Endothelial cell of umbilical vein (primary cell): ENCODE data around the gene GMEB2. TPM values are rescaled to one million over a fixed set of nuclear protein-coding genes. Genes with fewer than 3 reads are reported as not detected.

ENCODE experiments used
- BruUV-seq: library from RNA; stranded (reverse); fragments of 400-500 nt; replicated peaks from 2 replicates; lab custom pipeline; 2021; lab: Mats Ljungman, UMichigan
- CTCF ChIA-PET: fragments of 300-600, 350-600 bp; sonication (Branson Sonifier 250); formaldehyde crosslinking; loops from one replicate; lab custom pipeline; 2021; ENCODE audit warnings: antibody characterized with exemption, inconsistent platforms; lab: Charles Lee
- POLR2A ChIA-PET: fragments of 300-600, 350-600 bp; sonication (Branson Sonifier 250); formaldehyde crosslinking; loops from one replicate; lab custom pipeline; 2021; ENCODE audit warnings: antibody characterized with exemption, inconsistent platforms; lab: Charles Lee
- DNase-seq: peaks from one replicate; pipeline ENCODE4 v3.0.0-alpha.2; 2011; ENCODE audit warnings: low read depth, low spot score
- FAIRE-seq: peaks from 2 replicates; lab custom pipeline; 2011; peaks lifted over from hg19 to GRCh38; lab: Jason Lieb, UNC
- H2AFZ ChIP-seq: 2 replicates; pipeline ENCODE4 v1.6.0; 2012; ENCODE audit warnings: low read depth, low read length, control low read depth, inconsistent platforms
- H3K27ac ChIP-seq: 2 replicates; pipeline ENCODE4 v1.5.1; 2011; ENCODE audit warnings: low read depth, mild to moderate bottlenecking, control low read depth, low read length, moderate library complexity; ENCODE audit not compliant: insufficient read depth
- H3K27me3 ChIP-seq, 2 experiments: 2 replicates each; pipeline versions ENCODE4 v1.6.0 to v1.6.1; 2011; ENCODE audit warnings: low read length in 2 of 2, mixed read lengths in 1 of 2; ENCODE audit not compliant: control insufficient read depth in 2 of 2, insufficient read depth in 2 of 2
- H3K36me3 ChIP-seq, 2 experiments: 2 replicates in 1 of 2; 3 replicates in 1 of 2; pipeline ENCODE4 v1.5.1; 2011; ENCODE audit warnings: low read length in 2 of 2, mild to moderate bottlenecking in 1 of 2, moderate library complexity in 1 of 2; ENCODE audit not compliant: control insufficient read depth in 2 of 2, insufficient read depth in 2 of 2; ENCODE audit errors: extremely low read depth in 1 of 2
- H3K4me1 ChIP-seq: 3 replicates; pipeline ENCODE4 v1.5.1; 2011; ENCODE audit warnings: mild to moderate bottlenecking, low read length; ENCODE audit not compliant: control insufficient read depth, insufficient read depth; ENCODE audit errors: extremely low read depth
- H3K4me2 ChIP-seq: 2 replicates; pipeline ENCODE4 v1.6.1; 2011; ENCODE audit warnings: low read length, control low read depth, mixed read lengths; ENCODE audit not compliant: insufficient read depth
- H3K4me3 ChIP-seq, 3 experiments: fragments of 200-600 bp in 1 of 3; sonication (generic), shearing (Covaris generic) in 1 of 3; replicated peaks in 1 of 3; 2 replicates each; pipeline ENCODE4 v1.5.1; 2011 to 2016; ENCODE audit warnings: control low read depth in 3 of 3, low read length in 3 of 3, mild to moderate bottlenecking in 2 of 3, inconsistent platforms in 1 of 3, low read depth in 1 of 3, moderate library complexity in 1 of 3; ENCODE audit not compliant: insufficient read depth in 1 of 3
- H3K79me2 ChIP-seq: 2 replicates; pipeline ENCODE4 v1.6.0; 2012; ENCODE audit warnings: low read length, inconsistent platforms; ENCODE audit not compliant: control insufficient read depth, insufficient read depth
- H3K9ac ChIP-seq: replicated peaks from 2 replicates; pipeline ENCODE3; 2011; ENCODE audit warnings: low read length, control low read depth; ENCODE audit not compliant: insufficient read depth; ENCODE audit errors: extremely low read depth
- H3K9me1 ChIP-seq: replicated peaks from 3 replicates; pipeline ENCODE4 v1.6.0; 2011; ENCODE audit warnings: mild to moderate bottlenecking, low read length; ENCODE audit not compliant: control insufficient read depth, insufficient read depth; ENCODE audit errors: extremely low read depth
- H3K9me3 ChIP-seq: replicated peaks from 2 replicates; pipeline ENCODE4 v1.5.1; 2012; ENCODE audit warnings: low read length, inconsistent platforms; ENCODE audit not compliant: control insufficient read depth, insufficient read depth
- H4K20me1 ChIP-seq: replicated peaks from 2 replicates; pipeline ENCODE3; 2011; ENCODE audit warnings: mild to moderate bottlenecking, low read length; ENCODE audit not compliant: control insufficient read depth, insufficient read depth; ENCODE audit errors: extremely low read depth
- CTCF ChIP-seq, 2 donors: IDR thresholded peaks; 1 replicate in 1 of 2; 2 replicates in 1 of 2; pipeline ENCODE4 v1.5.1; 2011; ENCODE audit warnings: low read length in 2 of 2, mild to moderate bottlenecking in 2 of 2, moderate library complexity in 2 of 2, control low read depth in 1 of 2, inconsistent platforms in 1 of 2, low read depth in 1 of 2; ENCODE audit not compliant: insufficient read depth in 1 of 2; ENCODE audit errors: extremely low read depth in 1 of 2
- EZH2 ChIP-seq: IDR thresholded peaks from 2 replicates; pipeline ENCODE4 v1.6.1; 2012; ENCODE audit warnings: borderline replicate concordance, low read depth, mild to moderate bottlenecking, moderate library complexity, low read length, inconsistent platforms; ENCODE audit not compliant: severe bottlenecking
- FOS ChIP-seq: IDR thresholded peaks from 2 replicates; pipeline ENCODE4 v1.6.1; 2011; ENCODE audit warnings: mild to moderate bottlenecking, low read length, moderate library complexity, borderline replicate concordance; ENCODE audit not compliant: insufficient read depth
- GATA2 ChIP-seq: IDR thresholded peaks from 2 replicates; pipeline ENCODE4 v1.7.0; 2011; ENCODE audit warnings: low read depth, mild to moderate bottlenecking, moderate library complexity, mixed read lengths, low read length; ENCODE audit not compliant: insufficient read length, insufficient read depth
- JUN ChIP-seq: IDR thresholded peaks from 2 replicates; pipeline ENCODE4 v1.6.1; 2011; ENCODE audit warnings: borderline replicate concordance, low read depth; ENCODE audit not compliant: insufficient read length, insufficient read depth
- MYC ChIP-seq: IDR thresholded peaks from one replicate; pipeline ENCODE4 v1.6.1; 2011; ENCODE audit warnings: mild to moderate bottlenecking, low read depth, low read length
- POLR2A ChIP-seq: IDR thresholded peaks from 2 replicates; pipeline ENCODE4 v1.6.1; 2012; ENCODE audit warnings: low read depth, mild to moderate bottlenecking, control low read depth, low read length
- POLR2AphosphoS5 ChIP-seq: IDR thresholded peaks from 2 replicates; pipeline ENCODE4 v1.6.1; 2012; ENCODE audit warnings: low read depth, mild to moderate bottlenecking, control low read depth, low read length, moderate library complexity; ENCODE audit not compliant: insufficient read depth
- dilution Hi-C: fragments of 300-500 bp; cut with MboI; formaldehyde crosslinking; loops from one replicate; pipeline ENCODE4 v1.15.0; 2019; ENCODE audit warnings: low sequenced_read_pairs; ENCODE audit not compliant: extremely low pct_ligation_motif_present
- intact Hi-C: fragments of 100-400 bp; cut with micrococcal nuclease; formaldehyde crosslinking; loops from one replicate; pipeline ENCODE4 v1.10.0; 2022
- polyA plus RNA-seq, 4 experiments: library from polyadenylated mRNA; depleted of rRNA in 3 of 4; stranded (reverse) in 3 of 4; unstranded in 1 of 4; fragments of >200 nt; gene quantifications; 2 replicates each; pipeline versions ENCODE4 v1.2.1 to v1.2.3, GENCODE V29; 2011 to 2012; ENCODE audit warnings: missing spikeins in 1 of 4
- total RNA-seq: library from RNA; stranded (reverse); gene quantifications from 2 replicates; pipeline ENCODE4 v1.2.3, GENCODE V29; 2021
- TF ChIP-seq, protein P1 (sequence below): IDR thresholded peaks from 2 replicates; pipeline ENCODE4 v1.6.1; 2011; ENCODE audit not compliant: insufficient read depth, insufficient read length

The GMEB2 gene
- total and polyA plus RNA-seq, 2 donors (not counting 3 experiments of a cell fraction or from before 2014, with no cell fraction given): 12.7 to 14.1 TPM

GRCh38 chr20:63635431-63636141 is 8.7 kb upstream of the GMEB2 start:
- no peak overlapping the region for H3K27ac ChIP-seq
- no peaks in the 10 kb centered on the region for H3K36me3 ChIP-seq
- H3K4me1 ChIP-seq: peaks cover 5% of the 10 kb centered on the region
- ChIA-PET CTCF (interaction anchor here (1.0 kb wide), 1 partner anchor 97 kb away, joined by 5 read pairs; no protein-coding TSS in a partner anchor), POLR2A (no interaction called here)
- H3K4me3 ChIP-seq: no peak overlapping the region
- no peak for DNase-seq
- no peaks in the 10 kb centered on the region for H3K9me3 ChIP-seq
- no peaks in the 10 kb centered on the region for H3K9me1 ChIP-seq
- H3K79me2 ChIP-seq: no peaks in the 10 kb centered on the region
- intact Hi-C loops (no loop called here), dilution Hi-C loops (no loop called here)
- no peak overlapping the region for H3K4me2 ChIP-seq
- no peaks in the 10 kb centered on the region for H4K20me1 ChIP-seq
- H3K27me3 ChIP-seq: no peaks in the 10 kb centered on the region
- no peak for TF ChIP-seq FOS
- TF ChIP-seq POLR2AphosphoS5: no peak
- TF ChIP-seq MYC: no peak
- TF ChIP-seq, protein P1, sequence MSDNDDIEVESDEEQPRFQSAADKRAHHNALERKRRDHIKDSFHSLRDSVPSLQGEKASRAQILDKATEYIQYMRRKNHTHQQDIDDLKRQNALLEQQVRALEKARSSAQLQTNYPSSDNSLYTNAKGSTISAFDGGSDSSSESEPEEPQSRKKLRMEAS: no peak
- TF ChIP-seq GATA2: no peak
- TF ChIP-seq POLR2A: no peak
- no peak for TF ChIP-seq EZH2
- TF ChIP-seq CTCF (IDR thresholded peaks at IDR 0.05; ENCODE audit: extremely low read depth in 1 of 2, insufficient read depth in 1 of 2, low read depth in 1 of 2, low read length in 2 of 2): no peak
- no peak for TF ChIP-seq JUN
- H2AFZ ChIP-seq: no peak overlapping the region
- no peak overlapping the region for H3K9ac ChIP-seq
- no TSS peak for BruUV-seq
- FAIRE-seq: no peak
